Measurements from ENCODE around the gene PSMG1. TPM values are rescaled to one million over a fixed set of nuclear protein-coding genes. Genes with fewer than 3 reads are reported as not detected.
A peak's percentile ranks its signal among the peaks of the same experiment; 100 is the strongest.

PSMG1 gene
- total and polyA plus RNA-seq, 2 of the 8 experiments (the other 6 are each of a cell fraction or from before 2014, with no cell fraction given) = 50.7 to 93.7 TPM

- TF ChIP-seq CTCF (IDR thresholded peaks at IDR 0.05; ENCODE audit: control extremely low read depth in 1 of 3, insufficient read depth in 1 of 3, low read depth in 1 of 3, low read length in 3 of 3) (peak in 1 of 3 experiments; percentile 35; a peak in 1 of 4 replicates), TBP (IDR thresholded peaks at IDR 0.05; ENCODE audit: low read depth, low read length) (peak; percentile 53; the same call in 1 of the 2 replicates), TCF12 (IDR thresholded peaks at IDR 0.05; ENCODE audit: low read depth, low read length) (no peak), ASH2L (IDR thresholded peaks at IDR 0.05; ENCODE audit: low read length) (no peak)
Observed at GRCh38 chr21:39137248-39138178, 45.7 kb downstream of the PSMG1 start (continued).

Measured in H1 (cell line).